ENCODE results near the gene ISM1. TPM values are rescaled to one million over a fixed set of nuclear protein-coding genes. Genes with fewer than 3 reads are reported as not detected.
A peak's percentile ranks its signal among the peaks of the same experiment; 100 is the strongest.

The ISM1 gene
- total and polyA plus RNA-seq, 8 donors = 0.52 to 5.6 (median 1.7) TPM

GRCh38 chr20:13221313-13221672 lies 219 bp downstream of the ISM1 start:
- no peak overlapping the region for H3K27ac ChIP-seq
- FAIRE-seq (no peak), ATAC-seq (no peak)

GRCh38 chr20:13221673-13222318 lies 722 bp downstream of the ISM1 start:
- Histone ChIP-seq H3K4me1 (peaks cover 0 to 5% (median 4%) of the 10 kb centered on the region in 3 donors), H3K27me3 (peaks cover 0 to 8% (median 0%) of the 10 kb centered on the region in 4 donors), H3K4me3 (peak overlapping the region; percentile 11 to 53 (median 44)), H3K27ac (no peak overlapping the region), H3K9me3 (no peaks in the 10 kb centered on the region), H3K36me3 (no peaks in the 10 kb centered on the region)
- intact Hi-C loops (cut with DNase I) = no loop called here
- FAIRE-seq (no peak), DNase-seq (peak; percentile 44 to 88 (median 70)), ATAC-seq (peak; percentile 72 to 85 (median 74))
- WGBS, 2 donors = 2 to 4% methylated on average over 41 to 59 of the region's 59 CpGs
- TF ChIP-seq CTCF (IDR thresholded peaks at IDR 0.05) = no peak

More at GRCh38 chr20:13221313-13221672, 219 bp downstream of the ISM1 start:
- Histone ChIP-seq H3K4me3 (peak overlapping the region; percentile 33 to 58 (median 44)), H3K27me3 (peaks cover 0 to 8% (median 0%) of the 10 kb centered on the region in 4 donors), H3K36me3 (no peaks in the 10 kb centered on the region), H3K9me3 (no peaks in the 10 kb centered on the region), H3K4me1 (peaks cover 0 to 5% (median 4%) of the 10 kb centered on the region in 3 donors)
- WGBS, 2 donors = 1 to 3% methylated on average over 12 to 56 of the region's 56 CpGs
- TF ChIP-seq CTCF (IDR thresholded peaks at IDR 0.05) = no peak
- peak in 1 of 6 donors; percentile 36 for DNase-seq
- intact Hi-C loops (cut with DNase I) = no loop called here

- no peak for DNase-seq
- peaks cover 0 to 8% (median 0%) of the 10 kb centered on the region in 4 donors for H3K27me3 ChIP-seq
- WGBS, 2 donors = 45% methylated on average over 8 of the region's 8 CpGs
These were observed 1.2 kb downstream of the ISM1 start for GRCh38 chr20:13222319-13222716.

GRCh38 chr20:13223736-13224520 lies 2.9 kb downstream of the ISM1 start:
- no peak for DNase-seq

More at GRCh38 chr20:13222319-13222716, 1.2 kb downstream of the ISM1 start:
- intact Hi-C loops (cut with DNase I) = no loop called here
- ATAC-seq (no peak), FAIRE-seq (no peak)
- Histone ChIP-seq H3K36me3 (no peaks in the 10 kb centered on the region), H3K9me3 (no peaks in the 10 kb centered on the region), H3K27ac (no peak overlapping the region), H3K4me1 (peaks cover 0 to 5% (median 4%) of the 10 kb centered on the region in 3 donors), H3K4me3 (peak overlapping the region in 2 of 4 donors; percentile 51 to 53)
- no peak for TF ChIP-seq CTCF (IDR thresholded peaks at IDR 0.05)

More at GRCh38 chr20:13223736-13224520, 2.9 kb downstream of the ISM1 start:
- Histone ChIP-seq H3K27me3 (peaks cover 0 to 4% (median 0%) of the 10 kb centered on the region in 4 donors), H3K27ac (no peak overlapping the region), H3K4me3 (no peak overlapping the region), H3K4me1 (peaks cover 0 to 5% (median 4%) of the 10 kb centered on the region in 3 donors), H3K9me3 (no peaks in the 10 kb centered on the region), H3K36me3 (no peaks in the 10 kb centered on the region)
- no peak for ATAC-seq
- intact Hi-C loops (cut with DNase I) = no loop called here
- TF ChIP-seq CTCF (IDR thresholded peaks at IDR 0.05) = no peak
- no peak for FAIRE-seq
- WGBS, 2 donors = 69 to 75% methylated on average over 5 of the region's 5 CpGs

All from pancreas (tissue), 10 donors.